Measurements from ENCODE around the gene ITGB4.

ITGB4 gene

DNA sequence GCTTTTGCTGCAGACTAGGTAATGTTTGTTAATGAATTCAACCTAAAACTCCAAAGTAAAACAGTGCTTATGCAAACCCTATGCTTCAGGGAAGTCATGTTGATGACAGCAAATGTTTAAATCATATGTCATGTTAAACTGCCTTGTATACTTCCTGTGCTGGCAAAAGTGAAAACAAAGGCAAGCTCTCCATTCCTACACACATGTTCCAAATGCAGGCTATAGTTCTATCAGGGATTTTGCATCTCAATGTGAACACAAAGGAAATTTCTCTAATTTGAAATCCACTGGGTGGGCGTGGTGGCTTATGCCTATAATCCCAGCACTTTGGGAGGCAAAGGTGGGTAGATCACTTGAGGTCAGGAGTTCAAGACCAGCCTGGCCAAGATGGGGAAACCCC lies 82.6 kb downstream of the ITGB4 start:
- H3K4me1 Mint-ChIP-seq, result peaks cover 6% of the 10 kb centered on the region
- no peak overlapping the region for H3K27ac Mint-ChIP-seq
- no peak for TF ChIP-seq CTCF (IDR thresholded peaks at IDR 0.05; ENCODE audit: unreplicated experiment in 3 of 3)
- H3K27me3 Mint-ChIP-seq (ENCODE audit: low read depth), result no peaks in the 10 kb centered on the region
- H3K36me3 Mint-ChIP-seq (ENCODE audit: low read depth), result peaks cover 29% of the 10 kb centered on the region
- H3K9me3 Mint-ChIP-seq, result no peaks in the 10 kb centered on the region
- H3K4me3 Mint-ChIP-seq, result no peak overlapping the region

- no peaks in the 10 kb centered on the region for H3K9me3 Mint-ChIP-seq
- no peaks in the 10 kb centered on the region for H3K27me3 Mint-ChIP-seq (ENCODE audit: low read depth)
- H3K36me3 Mint-ChIP-seq (ENCODE audit: low read depth), result peaks cover 20% of the 10 kb centered on the region
- TF ChIP-seq CTCF (IDR thresholded peaks at IDR 0.05; ENCODE audit: unreplicated experiment in 3 of 3), result no peak
- H3K4me1 Mint-ChIP-seq, result peaks cover 6% of the 10 kb centered on the region
- no peak overlapping the region for H3K4me3 Mint-ChIP-seq
- no peak overlapping the region for H3K27ac Mint-ChIP-seq
Observed at GRCh38 chr17:75806822-75807500, 85.7 kb downstream of the ITGB4 start.
